Brain pericyte (primary cell): ENCODE results near the gene SLC39A10.
"Not testable (repeated sequence)": the region's sequence is repeated elsewhere in the genome, so short reads cannot be mapped to it uniquely, and the experiment has no call there.

Experiments
- DNase-seq: peaks from one replicate; pipeline ENCODE4 v3.0.0-alpha.2; 2012; ENCODE audit warnings: low read depth, low spot score

SLC39A10 gene

GRCh38 chr2:195646424-195646823, 10.6 kb upstream of the SLC39A10 start:
- no peak for DNase-seq

- DNase-seq = no peak
Observed at GRCh38 chr2:195647302-195647701, 9.7 kb upstream of the SLC39A10 start.

- not testable (repeated sequence) for DNase-seq
Observed at GRCh38 chr2:195648370-195648769, 8.7 kb upstream of the SLC39A10 start.

- DNase-seq = no peak
Observed at GRCh38 chr2:195648787-195649186, 8.2 kb upstream of the SLC39A10 start.

- no peak for DNase-seq
Observed at GRCh38 chr2:195649629-195650190, 7.3 kb upstream of the SLC39A10 start.

GRCh38 chr2:195651046-195651445, 6.0 kb upstream of the SLC39A10 start:
- DNase-seq = no peak

GRCh38 chr2:195652911-195653310, 4.1 kb upstream of the SLC39A10 start:
- DNase-seq = no peak

- no peak for DNase-seq
Observed at GRCh38 chr2:195656161-195656858, 716 bp upstream of the SLC39A10 start.

DNA sequence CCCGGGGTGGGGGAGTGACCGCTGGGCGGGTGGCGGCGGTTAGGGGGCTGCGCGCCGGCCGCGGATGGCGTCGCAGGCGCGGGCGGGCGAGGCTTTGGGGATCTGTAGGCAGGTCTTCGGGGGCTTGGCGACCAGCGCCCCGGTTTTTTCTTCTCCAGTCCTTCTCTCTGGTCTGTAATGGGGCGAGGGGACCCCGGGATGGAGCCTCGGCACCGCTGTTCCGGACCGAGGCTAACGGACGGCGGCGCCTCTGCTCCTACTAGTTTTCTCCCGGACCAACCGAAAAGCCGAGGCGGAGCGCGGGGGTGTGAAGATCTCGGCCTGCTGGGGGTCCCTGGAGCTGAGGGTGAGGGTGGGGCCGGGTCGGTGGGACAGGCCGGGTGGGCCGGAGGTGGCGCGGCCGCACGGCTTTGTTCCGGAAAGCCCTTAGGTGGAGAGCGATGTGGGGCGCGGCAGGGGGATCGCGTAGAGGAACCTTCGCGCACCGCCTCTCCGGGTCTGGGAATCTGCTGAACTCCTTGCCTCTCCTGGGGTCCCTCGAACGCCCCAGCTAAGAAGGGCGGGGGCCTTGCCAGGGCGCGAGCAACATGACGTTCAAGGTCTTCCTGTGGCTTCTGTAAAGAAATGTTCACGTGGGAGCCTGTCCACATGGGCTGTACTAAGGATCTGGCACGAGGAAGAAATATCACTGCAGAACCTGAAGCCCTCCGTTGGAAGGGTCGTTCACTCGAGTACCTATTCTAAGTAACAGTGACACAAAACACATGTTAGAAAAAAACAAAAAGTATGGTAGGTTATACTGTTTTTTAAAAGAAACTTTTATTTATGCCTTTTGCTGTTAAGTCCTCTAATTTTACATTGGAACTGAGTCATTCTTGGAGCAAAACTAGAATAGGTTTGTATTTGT, 861 bp downstream of the SLC39A10 start:
- peak; percentile 40 for DNase-seq

DNA sequence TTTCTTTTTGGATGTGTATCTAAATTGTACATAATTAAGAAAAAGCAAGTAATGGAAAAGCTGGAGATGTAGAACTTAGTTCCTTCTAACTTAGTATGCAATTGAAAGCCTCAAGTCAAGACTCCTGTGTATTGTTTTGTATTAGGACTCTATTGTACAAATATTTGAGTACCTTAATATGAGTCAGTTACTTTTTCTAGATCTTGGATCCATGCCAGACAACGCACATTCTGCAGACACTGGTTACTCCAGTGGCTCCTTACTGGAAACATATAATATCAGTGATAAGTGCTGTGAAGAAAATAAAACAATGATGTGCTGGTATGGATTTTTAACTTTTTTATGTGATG, 1.5 kb downstream of the SLC39A10 start:
- DNase-seq = no peak

GRCh38 chr2:195659114-195659513, 2.1 kb downstream of the SLC39A10 start:
- DNase-seq = no peak

- DNase-seq = peak; percentile 45
Observed at GRCh38 chr2:195659982-195660890, 3.2 kb downstream of the SLC39A10 start.

- DNase-seq = no peak
Observed at GRCh38 chr2:195662138-195662537, 5.1 kb downstream of the SLC39A10 start.

GRCh38 chr2:195663007-195663406, 6.0 kb downstream of the SLC39A10 start:
- no peak for DNase-seq

DNA sequence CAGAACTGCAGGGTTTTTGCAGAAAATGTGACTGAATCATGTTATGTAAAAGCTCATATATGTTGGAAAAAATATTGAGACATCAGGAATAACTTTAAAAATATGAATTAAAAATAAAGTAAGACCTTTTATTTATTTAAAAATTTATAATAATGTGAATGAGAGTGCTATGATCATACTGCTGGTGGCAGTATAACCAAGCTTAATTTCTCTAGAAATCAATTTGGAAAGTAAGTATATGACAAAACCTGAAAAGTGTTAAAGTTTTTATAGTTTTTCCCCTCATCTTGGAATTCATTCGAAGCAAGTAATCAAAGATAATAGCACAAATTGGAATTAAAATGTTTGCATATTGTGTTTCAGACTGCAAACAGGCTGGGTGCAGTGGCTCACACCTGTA, 7.5 kb downstream of the SLC39A10 start:
- DNase-seq = no peak

GRCh38 chr2:195665153-195665552, 8.1 kb downstream of the SLC39A10 start:
- DNase-seq = not testable (repeated sequence)

DNA sequence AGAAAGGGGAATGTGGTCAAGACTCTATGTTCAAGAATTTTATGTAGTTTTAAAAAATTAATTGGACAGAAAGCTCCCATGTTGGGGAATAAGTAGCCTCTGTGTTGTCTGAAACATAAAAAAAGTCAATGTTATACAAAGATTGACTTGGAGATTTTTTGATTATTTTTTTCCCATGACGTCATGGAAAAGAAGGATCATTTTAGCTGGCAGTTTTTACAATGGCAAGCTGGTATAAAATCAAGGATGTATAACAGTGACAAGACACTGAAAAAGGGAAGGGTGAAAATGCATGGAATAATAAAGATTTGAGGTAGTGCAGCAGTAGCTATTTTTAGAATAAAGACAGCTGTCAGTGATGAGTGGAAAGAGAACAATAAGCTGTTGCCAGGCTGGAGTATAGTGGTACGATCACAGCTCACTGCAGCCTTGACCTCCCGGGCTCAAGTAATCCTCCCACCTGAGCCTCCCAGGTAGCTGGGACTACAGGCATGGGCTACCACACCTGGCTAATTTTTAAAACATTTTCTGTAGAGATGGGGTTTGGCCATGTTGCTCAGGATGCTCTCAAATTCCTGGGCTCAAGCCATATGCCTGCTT, 9.2 kb downstream of the SLC39A10 start:
- no peak for DNase-seq

DNA sequence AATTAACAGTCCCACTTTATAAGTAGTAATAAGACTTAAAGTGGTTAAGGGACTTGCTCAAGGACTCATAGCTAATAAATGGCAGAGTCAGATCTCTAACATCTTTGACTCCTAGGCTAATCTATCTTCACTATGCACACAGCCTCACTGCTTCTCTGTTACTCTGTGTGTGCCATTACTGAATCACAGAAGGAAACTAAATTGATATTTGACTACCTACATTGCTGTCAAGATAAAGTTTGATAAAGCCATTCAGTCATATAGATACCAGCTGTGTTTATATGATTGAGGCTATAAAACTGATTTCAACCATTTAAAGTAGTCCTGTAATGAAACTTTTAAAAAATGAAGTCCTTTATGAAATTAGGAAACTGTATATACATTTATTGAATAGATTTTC, 10.9 kb downstream of the SLC39A10 start:
- DNase-seq = no peak

- no peak for DNase-seq
Observed at GRCh38 chr2:195670191-195670590, 13.2 kb downstream of the SLC39A10 start.

- no peak for DNase-seq
Observed at GRCh38 chr2:195671563-195671962, 14.5 kb downstream of the SLC39A10 start.

- no peak for DNase-seq
Observed at GRCh38 chr2:195672674-195673073, 15.6 kb downstream of the SLC39A10 start.
